ENCODE measurements around the gene KIFC3. TPM values are rescaled to one million over a fixed set of nuclear protein-coding genes. Genes with fewer than 3 reads are reported as not detected.

The KIFC3 gene
- total and polyA plus RNA-seq, 2 donors from 2014 or later, result 74.9 to 109 TPM

- peak overlapping the region in 1 of 2 donors; percentile 49 for H3K27ac ChIP-seq (ENCODE audit: low read depth in 2 of 2, low read length in 2 of 2)
- peaks cover 0 to 55% (median 37%) of the 10 kb centered on the region in 3 donors for H3K4me1 ChIP-seq (ENCODE audit: control insufficient read depth in 2 of 3, insufficient read depth in 2 of 3, low read depth in 1 of 3, low read length in 3 of 3)
- no peaks in the 10 kb centered on the region for H3K9me3 ChIP-seq (ENCODE audit: control insufficient read depth in 2 of 3, insufficient read depth in 1 of 3, low read length in 3 of 3)
- TF ChIP-seq CTCF (IDR thresholded peaks at IDR 0.05; ENCODE audit: borderline replicate concordance, extremely low read depth, insufficient read depth), result no peak
- H3K36me3 ChIP-seq (ENCODE audit: control insufficient read depth in 2 of 3, insufficient read depth in 3 of 3, low read length in 3 of 3), result peaks cover 0 to 50% (median 13%) of the 10 kb centered on the region in 3 donors
- no peak overlapping the region for H3K4me3 ChIP-seq (ENCODE audit: low read length in 3 of 3)
- DNase-seq, result peak in 1 of 5 donors; percentile 59
- intact Hi-C loops (cut with DNase I), result no loop called here
- no peaks in the 10 kb centered on the region for H3K27me3 ChIP-seq (ENCODE audit: control insufficient read depth, insufficient read depth, low read length)
- FAIRE-seq, result no peak
- no peak overlapping the region for H3K9ac ChIP-seq (ENCODE audit: low read length in 3 of 3)
Observed at GRCh38 chr16:57791893-57792461, 10.3 kb downstream of the KIFC3 start.

- peaks cover 0 to 45% (median 13%) of the 10 kb centered on the region in 3 donors for H3K36me3 ChIP-seq (ENCODE audit: control insufficient read depth in 2 of 3, insufficient read depth in 3 of 3, low read length in 3 of 3)
- intact Hi-C loops (cut with DNase I), result no loop called here
- no peaks in the 10 kb centered on the region for H3K27me3 ChIP-seq (ENCODE audit: control insufficient read depth, insufficient read depth, low read length)
- no peak for TF ChIP-seq CTCF (IDR thresholded peaks at IDR 0.05; ENCODE audit: borderline replicate concordance, extremely low read depth, insufficient read depth)
- H3K9me3 ChIP-seq (ENCODE audit: control insufficient read depth in 2 of 3, insufficient read depth in 1 of 3, low read length in 3 of 3), result no peaks in the 10 kb centered on the region
- peak overlapping the region; percentile 32 to 49 for H3K27ac ChIP-seq (ENCODE audit: low read depth in 2 of 2, low read length in 2 of 2)
- FAIRE-seq (no peak), DNase-seq (peak in 1 of 5 donors; percentile 82)
- H3K9ac ChIP-seq (ENCODE audit: low read length in 3 of 3), result peak overlapping the region in 1 of 3 donors; percentile 12
- peaks cover 0 to 58% (median 39%) of the 10 kb centered on the region in 3 donors for H3K4me1 ChIP-seq (ENCODE audit: control insufficient read depth in 2 of 3, insufficient read depth in 2 of 3, low read depth in 1 of 3, low read length in 3 of 3)
- H3K4me3 ChIP-seq (ENCODE audit: low read length in 3 of 3), result no peak overlapping the region
Observed at GRCh38 chr16:57791195-57791892, 10.9 kb downstream of the KIFC3 start.

GRCh38 chr16:57788951-57789350 lies 13.3 kb downstream of the KIFC3 start:
- Histone ChIP-seq H3K9me3 (ENCODE audit: control insufficient read depth in 2 of 3, insufficient read depth in 1 of 3, low read length in 3 of 3) (no peaks in the 10 kb centered on the region), H3K27me3 (ENCODE audit: control insufficient read depth, insufficient read depth, low read length) (no peaks in the 10 kb centered on the region), H3K4me3 (ENCODE audit: low read length in 3 of 3) (no peak overlapping the region), H3K27ac (ENCODE audit: low read depth in 2 of 2, low read length in 2 of 2) (no peak overlapping the region), H3K4me1 (ENCODE audit: control insufficient read depth in 2 of 3, insufficient read depth in 2 of 3, low read depth in 1 of 3, low read length in 3 of 3) (peaks cover 0 to 47% (median 35%) of the 10 kb centered on the region in 3 donors), H3K36me3 (ENCODE audit: control insufficient read depth in 2 of 3, insufficient read depth in 3 of 3, low read length in 3 of 3) (peaks cover 0 to 61% (median 21%) of the 10 kb centered on the region in 3 donors), H3K9ac (ENCODE audit: low read length in 3 of 3) (no peak overlapping the region)
- intact Hi-C loops (cut with DNase I), result no loop called here
- FAIRE-seq, result no peak
- TF ChIP-seq CTCF (IDR thresholded peaks at IDR 0.05; ENCODE audit: borderline replicate concordance, extremely low read depth, insufficient read depth), result no peak
- peak in 1 of 5 donors; percentile 57 for DNase-seq

Measured in kidney (tissue), 14 donors.